Rectal smooth muscle tissue (tissue), 1 donor: ENCODE results near the gene NTM.
"Not testable (repeated sequence)": the region's sequence is repeated elsewhere in the genome, so short reads cannot be mapped to it uniquely, and the experiment has no call there.

Experiments
- H3K27ac ChIP-seq: one replicate; pipeline ENCODE4 v1.7.0; 2013; ENCODE audit warnings: low read depth, low read length, inconsistent platforms
- H3K27me3 ChIP-seq: one replicate; pipeline ENCODE4 v1.7.0; 2013; ENCODE audit warnings: low read length; ENCODE audit not compliant: control insufficient read depth, insufficient read depth
- H3K36me3 ChIP-seq: one replicate; pipeline ENCODE4 v1.7.0; 2013; ENCODE audit warnings: low read length; ENCODE audit not compliant: control insufficient read depth, insufficient read depth
- H3K4me1 ChIP-seq: one replicate; pipeline ENCODE4 v1.7.0; 2013; ENCODE audit warnings: low read length; ENCODE audit not compliant: control insufficient read depth, insufficient read depth
- H3K4me3 ChIP-seq: one replicate; pipeline ENCODE4 v1.7.0; 2013; ENCODE audit warnings: low read length
- H3K9ac ChIP-seq: one replicate; pipeline ENCODE4 v1.7.0; 2013; ENCODE audit warnings: low read length

NTM gene

DNA sequence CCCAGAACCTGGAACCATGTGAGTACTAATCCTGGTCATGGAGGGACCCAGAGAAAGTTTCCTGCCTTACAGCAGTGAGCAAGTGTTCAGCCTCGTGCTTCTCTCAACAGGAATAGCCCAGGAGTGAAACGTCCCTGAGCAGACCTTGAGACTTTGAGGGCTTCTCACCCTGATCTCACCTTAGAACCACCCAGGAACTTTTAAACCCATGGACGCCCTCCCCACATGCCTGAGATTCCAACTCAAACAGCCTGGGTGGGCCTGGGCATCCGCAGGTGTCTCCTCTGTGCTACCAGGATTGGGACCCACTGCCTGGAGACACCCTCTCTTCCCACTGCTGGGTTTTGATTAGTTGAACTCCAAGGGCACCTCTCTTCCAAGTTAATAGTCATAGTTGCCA, 297.2 kb downstream of the NTM start:
- H3K4me3 ChIP-seq, result no peak overlapping the region
- no peaks in the 10 kb centered on the region for H3K27me3 ChIP-seq
- H3K4me1 ChIP-seq, result no peaks in the 10 kb centered on the region
- no peaks in the 10 kb centered on the region for H3K36me3 ChIP-seq
- no peak overlapping the region for H3K9ac ChIP-seq
- H3K27ac ChIP-seq, result no peak overlapping the region

DNA sequence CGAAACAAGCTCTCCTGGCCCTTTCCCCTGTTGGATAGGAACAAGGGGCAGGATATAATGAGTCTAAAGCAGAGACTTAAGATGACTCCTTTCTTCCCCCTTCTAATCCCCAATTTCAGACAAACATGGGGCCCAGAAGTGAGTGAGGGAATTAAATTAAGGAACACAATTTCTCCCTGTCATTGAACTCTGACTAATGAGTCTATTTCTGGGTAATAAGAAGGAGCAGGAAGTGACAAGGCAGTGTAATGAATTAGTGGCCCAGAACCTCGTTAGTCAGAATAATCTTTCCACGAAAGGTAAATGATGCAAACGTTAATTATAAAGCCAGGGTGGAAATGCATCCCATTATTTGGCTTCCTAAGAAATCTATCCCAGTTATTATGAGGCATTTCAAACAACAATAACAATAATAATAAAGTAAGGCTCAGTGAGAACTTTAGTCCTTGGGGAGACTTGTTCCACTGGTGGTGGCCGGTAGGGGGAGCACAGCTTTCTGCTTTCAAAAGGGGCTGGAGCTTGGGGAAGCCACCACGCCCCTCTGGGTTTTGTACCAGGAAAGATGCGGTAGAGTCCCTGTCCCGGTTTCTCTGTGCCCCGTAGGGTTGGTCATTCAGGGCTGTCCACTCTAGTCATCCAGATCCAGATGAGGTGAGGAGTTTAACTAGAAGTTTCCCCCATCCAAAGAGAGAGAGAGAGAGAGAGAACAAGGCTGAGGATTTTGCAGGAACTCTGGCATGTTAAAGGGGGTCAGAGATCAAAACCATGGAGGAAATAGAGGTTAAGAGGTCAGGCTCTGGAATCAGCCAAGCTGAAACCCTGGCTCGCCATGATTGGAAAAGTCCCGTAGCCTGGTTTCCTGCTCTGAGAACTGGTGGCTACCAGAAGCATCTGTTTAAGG, 298.3 kb downstream of the NTM start:
- Histone ChIP-seq H3K4me1 (no peaks in the 10 kb centered on the region), H3K9ac (no peak overlapping the region), H3K27me3 (no peaks in the 10 kb centered on the region), H3K36me3 (no peaks in the 10 kb centered on the region), H3K4me3 (no peak overlapping the region), H3K27ac (no peak overlapping the region)

DNA sequence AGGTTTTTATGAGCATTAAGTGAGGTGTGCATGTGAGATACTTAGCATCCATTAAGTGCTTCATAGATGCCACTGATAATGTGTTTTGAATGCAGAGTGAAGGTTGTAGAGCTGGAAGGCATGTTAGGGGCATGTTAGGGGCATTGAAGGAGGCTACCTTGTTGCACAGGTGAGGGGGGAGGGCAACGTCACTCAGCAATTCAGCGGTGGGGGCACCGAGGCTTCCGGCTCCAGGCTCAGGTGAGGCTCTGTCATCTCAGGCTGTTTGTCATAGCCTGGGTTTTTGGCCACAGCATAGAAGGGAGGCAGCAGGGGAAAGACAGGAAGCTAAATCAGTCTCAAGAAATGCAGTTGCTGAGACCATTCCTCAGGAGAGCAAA, 299.0 kb downstream of the NTM start:
- Histone ChIP-seq H3K4me1 (peaks cover 3% of the 10 kb centered on the region), H3K4me3 (no peak overlapping the region), H3K36me3 (no peaks in the 10 kb centered on the region), H3K27me3 (peaks cover 3% of the 10 kb centered on the region), H3K27ac (no peak overlapping the region), H3K9ac (no peak overlapping the region)

DNA sequence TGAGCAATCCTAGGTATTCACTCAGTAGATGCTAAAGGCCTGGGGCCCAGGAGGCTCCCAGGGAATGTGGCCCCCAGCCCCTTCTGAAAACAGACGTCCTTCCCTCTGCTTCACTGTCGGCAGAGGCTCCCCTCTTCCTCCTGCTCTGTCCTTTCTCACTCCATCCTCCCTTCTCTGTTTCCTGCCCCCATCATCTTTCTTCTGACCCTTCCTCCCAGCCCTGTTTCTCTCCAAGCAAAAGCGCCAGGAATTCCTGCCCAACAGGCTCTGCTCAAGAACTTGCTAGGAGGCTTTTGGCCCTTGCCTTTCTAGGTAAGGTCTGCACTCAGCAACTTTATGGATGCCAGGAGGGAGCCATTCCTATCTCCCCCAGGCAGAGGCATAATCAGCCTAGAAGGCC, 300.5 kb downstream of the NTM start:
- H3K36me3 ChIP-seq, result no peaks in the 10 kb centered on the region
- no peak overlapping the region for H3K4me3 ChIP-seq
- peaks cover 3% of the 10 kb centered on the region for H3K4me1 ChIP-seq
- no peak overlapping the region for H3K27ac ChIP-seq
- H3K27me3 ChIP-seq, result peaks cover 3% of the 10 kb centered on the region
- no peak overlapping the region for H3K9ac ChIP-seq

DNA sequence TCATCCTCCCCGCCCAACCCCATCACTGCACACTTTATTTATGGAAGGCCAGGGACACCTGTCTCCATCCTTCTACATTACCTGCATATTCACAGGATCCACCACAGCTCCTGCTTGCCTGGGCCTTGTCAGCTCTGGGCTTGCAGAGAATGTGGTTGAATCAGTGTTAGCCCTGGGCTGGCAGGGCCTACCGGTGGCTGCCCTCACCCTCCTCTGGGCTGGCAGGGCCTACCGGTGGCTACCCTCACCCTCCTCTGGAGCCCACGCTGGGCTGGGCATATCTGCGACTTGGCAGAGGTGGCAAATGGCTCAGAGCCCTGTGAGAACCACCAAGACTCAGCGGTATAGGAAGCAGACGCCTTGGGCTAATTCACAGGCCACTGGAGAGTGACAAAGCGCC, 300.9 kb downstream of the NTM start:
- Histone ChIP-seq H3K4me1 (peaks cover 3% of the 10 kb centered on the region), H3K36me3 (no peaks in the 10 kb centered on the region), H3K9ac (no peak overlapping the region), H3K27ac (no peak overlapping the region), H3K27me3 (peaks cover 3% of the 10 kb centered on the region), H3K4me3 (no peak overlapping the region)

DNA sequence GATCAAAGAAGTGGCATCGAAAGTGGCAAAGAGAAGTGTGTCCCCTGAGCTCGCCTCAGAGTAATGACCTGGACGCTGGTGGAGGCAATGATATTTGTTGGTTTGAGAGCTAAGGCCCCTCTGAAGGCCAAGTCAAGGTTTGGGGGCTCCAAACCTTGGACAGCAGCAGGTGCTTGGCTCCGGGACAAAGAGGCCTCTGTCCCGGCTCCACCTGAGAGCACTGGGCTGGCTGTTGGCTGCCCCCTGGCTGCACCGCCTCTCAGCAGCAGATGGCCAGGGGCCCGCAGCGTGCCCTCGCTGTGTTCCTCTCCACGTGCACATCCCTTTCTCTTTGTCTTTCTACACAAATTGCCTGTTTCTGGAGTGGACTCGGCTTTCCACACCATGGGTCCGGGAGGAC, 301.3 kb downstream of the NTM start:
- Histone ChIP-seq H3K9ac (no peak overlapping the region), H3K27ac (no peak overlapping the region), H3K4me3 (no peak overlapping the region), H3K4me1 (peaks cover 3% of the 10 kb centered on the region), H3K36me3 (no peaks in the 10 kb centered on the region), H3K27me3 (peaks cover 3% of the 10 kb centered on the region)

DNA sequence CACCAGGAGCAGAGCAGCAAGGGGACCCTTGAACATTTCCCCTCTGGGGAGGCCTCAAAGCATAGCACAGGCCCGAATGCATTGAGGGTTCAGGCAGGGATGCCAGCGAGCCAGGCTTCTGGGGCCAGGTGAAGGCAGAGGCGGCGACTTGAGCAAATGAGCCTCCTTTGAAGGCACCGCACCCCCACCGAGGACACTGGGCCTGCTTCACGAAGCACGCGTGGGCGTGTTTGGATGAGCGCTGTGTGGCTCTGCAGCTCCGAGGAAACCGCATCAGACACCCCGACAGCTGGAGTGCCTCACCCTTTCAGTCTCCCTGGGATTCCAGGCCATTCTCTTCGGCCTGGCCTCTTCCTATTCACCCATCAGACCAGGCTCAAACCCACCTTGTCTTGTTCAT, 301.8 kb downstream of the NTM start:
- H3K4me3 ChIP-seq, result no peak overlapping the region
- H3K9ac ChIP-seq, result no peak overlapping the region
- H3K27me3 ChIP-seq, result peaks cover 3% of the 10 kb centered on the region
- H3K27ac ChIP-seq, result no peak overlapping the region
- H3K4me1 ChIP-seq, result peaks cover 3% of the 10 kb centered on the region
- no peaks in the 10 kb centered on the region for H3K36me3 ChIP-seq

DNA sequence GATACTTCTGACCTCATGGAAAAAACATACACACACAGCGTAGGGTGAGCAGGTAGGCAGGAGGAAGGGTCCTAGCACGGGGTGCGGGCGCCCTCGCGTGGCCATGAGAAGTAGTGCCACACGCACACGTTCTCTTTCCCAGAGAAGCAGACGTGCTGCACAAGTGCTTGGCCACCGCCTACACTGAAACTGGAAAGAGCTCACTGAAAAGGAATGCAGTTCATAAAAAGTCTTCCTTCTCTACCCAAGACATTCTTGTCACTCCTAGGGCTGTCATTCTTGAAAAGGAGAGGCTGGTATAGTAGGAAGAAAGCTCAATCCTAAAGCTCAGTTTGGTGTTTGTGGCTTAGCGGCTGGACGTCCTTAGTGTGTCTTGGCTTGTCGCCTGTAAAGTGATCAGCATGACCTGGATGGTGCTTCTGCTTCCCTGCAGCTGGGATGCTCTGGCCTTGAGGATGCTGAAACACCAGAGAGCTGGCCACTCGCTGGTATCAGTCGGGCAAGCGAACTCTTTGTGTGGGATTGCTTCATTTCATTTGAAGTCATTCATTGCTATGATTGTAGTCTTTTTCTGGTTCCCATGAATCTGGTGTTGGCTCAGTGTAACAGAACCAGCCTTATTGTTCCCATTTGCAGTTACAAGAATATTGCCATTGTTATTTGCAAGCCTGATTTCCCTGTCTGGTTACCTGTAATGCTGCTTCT, 303.8 kb downstream of the NTM start:
- no peak overlapping the region for H3K4me3 ChIP-seq
- H3K27me3 ChIP-seq, result peaks cover 3% of the 10 kb centered on the region
- no peaks in the 10 kb centered on the region for H3K36me3 ChIP-seq
- H3K27ac ChIP-seq, result no peak overlapping the region
- peaks cover 3% of the 10 kb centered on the region for H3K4me1 ChIP-seq
- H3K9ac ChIP-seq, result no peak overlapping the region

DNA sequence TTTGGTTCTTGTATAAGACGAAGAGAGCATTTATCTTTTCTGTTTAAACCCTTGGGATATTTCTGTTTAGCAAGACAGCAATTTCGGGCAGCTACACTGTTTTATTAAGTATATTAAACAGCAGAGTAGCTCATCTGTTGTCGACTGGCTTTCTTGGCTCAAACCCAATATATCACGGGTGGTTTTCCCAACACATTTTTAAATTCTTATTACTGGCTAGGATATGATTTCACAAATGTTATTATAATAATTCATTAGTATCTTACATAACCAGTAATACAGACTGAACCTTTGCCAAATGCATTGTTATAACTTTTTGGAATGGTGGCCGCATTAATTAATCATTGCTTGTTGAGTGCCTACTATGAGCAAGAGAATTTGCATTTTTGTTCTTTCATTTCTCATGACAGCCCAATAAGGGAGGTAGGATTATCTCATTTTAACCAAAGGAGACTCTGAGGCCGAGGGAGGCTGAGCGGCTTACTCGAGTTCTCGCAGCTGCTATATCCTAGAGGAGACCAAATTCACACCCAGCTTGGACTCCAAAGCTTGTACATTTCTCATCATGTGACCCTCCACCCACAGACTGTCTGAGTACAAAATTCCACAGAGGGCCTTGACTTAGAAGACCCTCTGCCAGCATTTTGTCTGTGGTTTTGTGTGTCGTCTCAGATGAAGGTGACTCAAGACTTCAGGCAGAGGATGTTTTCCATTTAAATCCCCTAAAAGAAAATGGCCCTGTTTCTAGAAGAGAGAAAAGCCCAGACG, 304.9 kb downstream of the NTM start:
- no peaks in the 10 kb centered on the region for H3K36me3 ChIP-seq
- H3K27ac ChIP-seq, result no peak overlapping the region
- peaks cover 3% of the 10 kb centered on the region for H3K4me1 ChIP-seq
- no peak overlapping the region for H3K4me3 ChIP-seq
- H3K9ac ChIP-seq, result no peak overlapping the region
- H3K27me3 ChIP-seq, result peaks cover 3% of the 10 kb centered on the region

DNA sequence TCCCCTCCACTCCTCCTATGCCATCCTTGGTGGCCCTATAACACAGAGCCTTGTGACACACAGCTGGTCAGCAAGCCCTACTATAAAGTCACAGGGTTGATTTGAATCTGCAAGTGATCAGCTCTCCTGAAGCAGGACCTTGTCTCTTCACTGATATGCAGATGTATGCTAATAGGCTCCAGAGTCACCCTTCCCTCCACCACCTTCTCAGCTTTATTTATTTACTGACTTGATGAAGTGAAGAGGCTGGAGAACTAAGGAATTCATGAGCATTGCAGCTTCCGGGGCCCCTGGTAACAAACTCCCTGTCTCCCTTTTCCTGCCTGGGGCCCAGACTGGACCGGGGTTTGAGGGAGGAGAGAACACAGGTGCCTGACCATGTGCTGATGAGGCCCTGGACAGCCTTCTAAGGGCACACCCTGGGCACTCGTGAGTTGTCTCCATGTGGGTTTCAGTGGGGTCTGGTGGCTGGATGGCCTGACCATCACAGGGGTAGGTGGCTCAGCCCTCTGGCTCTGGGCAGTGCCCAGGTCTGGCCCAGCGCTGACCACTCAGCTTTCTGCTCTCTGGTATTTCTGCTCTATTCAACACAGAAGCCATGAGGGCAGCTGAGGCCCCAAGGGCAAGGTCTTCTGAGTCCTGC, 307.5 kb downstream of the NTM start:
- H3K4me1 ChIP-seq, result peaks cover 3% of the 10 kb centered on the region
- no peak overlapping the region for H3K27ac ChIP-seq
- H3K36me3 ChIP-seq, result no peaks in the 10 kb centered on the region
- H3K27me3 ChIP-seq, result peaks cover 3% of the 10 kb centered on the region
- no peak overlapping the region for H3K9ac ChIP-seq
- H3K4me3 ChIP-seq, result no peak overlapping the region

DNA sequence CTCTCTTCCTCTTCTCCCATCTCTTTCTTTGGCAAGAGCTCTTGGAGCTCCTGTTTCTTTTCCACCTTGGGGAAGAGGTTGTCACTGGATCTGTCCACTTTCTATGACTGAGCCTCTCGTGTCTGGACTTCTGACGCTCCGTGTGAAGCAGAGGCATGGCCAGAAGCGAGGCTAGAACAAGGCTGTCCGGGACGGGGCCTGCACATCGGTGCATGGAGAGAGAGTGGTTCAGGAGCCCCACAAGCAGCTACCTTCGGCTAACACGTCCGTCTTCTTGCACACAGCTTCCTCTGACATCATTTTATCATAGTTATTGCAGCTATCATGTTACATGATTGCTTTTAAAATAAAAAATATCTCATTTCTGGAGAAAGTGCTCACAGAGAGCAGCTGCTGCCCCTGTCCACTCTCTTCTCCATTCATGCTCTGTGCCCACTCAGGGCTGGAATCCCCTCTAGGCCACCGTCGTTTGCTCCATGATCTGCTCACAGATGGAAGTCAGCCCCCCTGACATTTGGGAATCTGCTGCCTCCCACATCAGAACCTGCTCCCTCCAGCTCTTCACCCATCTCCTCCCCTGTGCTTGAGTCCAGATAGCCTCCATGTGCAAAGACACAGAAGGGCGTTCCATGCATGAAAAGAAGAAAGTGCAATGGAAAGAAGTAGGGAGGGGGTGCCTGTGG, 308.4 kb downstream of the NTM start:
- Histone ChIP-seq H3K4me3 (no peak overlapping the region), H3K36me3 (no peaks in the 10 kb centered on the region), H3K27me3 (peaks cover 3% of the 10 kb centered on the region), H3K27ac (no peak overlapping the region), H3K4me1 (peaks cover 3% of the 10 kb centered on the region), H3K9ac (no peak overlapping the region)

DNA sequence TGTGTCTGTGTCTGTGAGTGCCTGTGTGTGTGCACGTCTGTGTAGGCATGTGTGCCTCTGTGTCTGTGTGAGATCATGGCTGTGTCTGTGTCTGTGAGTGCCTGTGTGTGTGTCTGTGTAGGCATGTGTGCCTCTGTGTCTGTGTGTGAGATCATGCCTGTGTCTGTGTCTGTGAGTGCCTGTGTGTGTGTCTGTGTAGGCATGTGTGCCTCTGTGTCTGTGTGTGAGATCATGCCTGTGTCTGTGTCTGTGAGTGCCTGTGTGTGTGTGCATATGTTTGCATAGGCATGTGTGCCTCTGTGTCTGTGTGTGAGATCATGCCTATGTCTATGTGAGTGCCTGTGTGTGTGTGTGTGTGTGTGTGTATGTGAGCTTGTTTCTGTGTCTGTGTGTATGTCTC, 310.0 kb downstream of the NTM start:
- H3K4me1 ChIP-seq, H3K9ac ChIP-seq, H3K27me3 ChIP-seq, H3K27ac ChIP-seq, H3K36me3 ChIP-seq, H3K4me3 ChIP-seq: not testable (repeated sequence)
